Stimulated activated CD4-positive, alpha-beta T cell treated with anti-CD3 and anti-CD28 coated beads, Interleukin-1b, Interleukin-23, amount 100 ng/mL, for 1 hour (primary cell): ENCODE measurements around the gene CSH1.
"Not testable (repeated sequence)": the region's sequence is repeated elsewhere in the genome, so short reads cannot be mapped to it uniquely, and the experiment has no call there.

ENCODE experiments used
- DNase-seq, 2 donors: peaks; one replicate each; pipeline ENCODE4 v3.0.0-alpha.2; 2020; ENCODE audit warnings: low read depth in 2 of 2

The CSH1 gene

GRCh38 chr17:63904796-63905195, 8.4 kb upstream of the CSH1 start:
- DNase-seq = not testable (repeated sequence)

- DNase-seq = not testable (repeated sequence)
Measured at GRCh38 chr17:63903787-63904201, 7.4 kb upstream of the CSH1 start.

- DNase-seq = not testable (repeated sequence)
Measured at GRCh38 chr17:63901971-63902370, 5.6 kb upstream of the CSH1 start.

GRCh38 chr17:63898899-63899798, 2.8 kb upstream of the CSH1 start:
- not testable (repeated sequence) for DNase-seq

GRCh38 chr17:63894821-63895220, 1.6 kb downstream of the CSH1 start:
- DNase-seq = not testable (repeated sequence)

- not testable (repeated sequence) for DNase-seq
Measured at GRCh38 chr17:63894021-63894420, 2.4 kb downstream of the CSH1 start.

GRCh38 chr17:63892316-63893037, 3.9 kb downstream of the CSH1 start:
- DNase-seq = not testable (repeated sequence)

GRCh38 chr17:63889026-63889848, 7.1 kb downstream of the CSH1 start:
- DNase-seq = not testable (repeated sequence)

GRCh38 chr17:63885119-63885518, 11.3 kb downstream of the CSH1 start:
- not testable (repeated sequence) for DNase-seq

- not testable (repeated sequence) for DNase-seq
Measured at GRCh38 chr17:63882626-63883126, 13.7 kb downstream of the CSH1 start.

GRCh38 chr17:63881935-63882601, 14.3 kb downstream of the CSH1 start, which contains the start of gene GH2:
Gene GH2, minus strand, starts transcription at chr17:63881944. Its CDS starts 143 bp downstream, at chr17:63881801.
- DNase-seq = peak; percentile 32 to 45

GRCh38 chr17:63881337-63881736, 15.0 kb downstream of the CSH1 start:
- not testable (repeated sequence) for DNase-seq

- no peak for DNase-seq
Measured at GRCh38 chr17:63880706-63881105, 15.7 kb downstream of the CSH1 start.

- not testable (repeated sequence) for DNase-seq
Measured at GRCh38 chr17:63878413-63878812, 18.0 kb downstream of the CSH1 start.

- DNase-seq = not testable (repeated sequence)
Measured at GRCh38 chr17:63874693-63875092, 21.7 kb downstream of the CSH1 start.

- DNase-seq = not testable (repeated sequence)
Measured at GRCh38 chr17:63874061-63874626, 22.2 kb downstream of the CSH1 start.

- DNase-seq = not testable (repeated sequence)
Measured at GRCh38 chr17:63873577-63873976, 22.8 kb downstream of the CSH1 start, which contains the start of gene CSH2. Gene CSH2, minus strand, starts transcription at chr17:63873677. Its CDS starts 63 bp downstream, at chr17:63873614.

GRCh38 chr17:63871646-63872365, 24.6 kb downstream of the CSH1 start:
- DNase-seq = not testable (repeated sequence)

GRCh38 chr17:63870292-63870665, 26.1 kb downstream of the CSH1 start:
- not testable (repeated sequence) for DNase-seq
